ENCODE results near the gene EYA3.

DNA sequence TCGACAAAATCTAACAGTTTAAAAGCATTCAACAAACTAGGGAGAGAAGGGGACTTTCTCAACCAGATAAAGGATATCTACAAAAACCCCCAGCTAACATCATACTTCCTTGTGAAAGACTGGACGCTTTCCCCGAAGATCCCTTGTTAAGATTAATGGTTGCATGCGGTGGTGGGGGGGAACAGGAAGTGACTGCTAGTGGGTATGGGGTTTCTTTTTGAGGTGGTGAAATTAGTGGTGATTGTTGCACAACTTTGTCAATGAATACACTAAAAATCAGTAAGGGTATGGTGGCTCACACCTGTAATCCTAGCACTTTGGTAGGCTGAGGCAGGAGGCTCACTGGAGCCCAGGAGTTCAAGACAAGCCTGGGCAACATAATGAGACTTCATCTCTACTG is 26.9 kb upstream of the EYA3 start:
- TF ChIP-seq SMAD1 (IDR thresholded peaks at IDR 0.05; ENCODE audit: low read depth, partially characterized antibody) (no peak), CTCF (IDR thresholded peaks at IDR 0.05 in 2 of 3, conservative IDR thresholded peaks at IDR 0.05 in 1 of 3; ENCODE audit: control insufficient read depth in 2 of 3, extremely low read depth in 1 of 3, insufficient read depth in 1 of 3, low read depth in 3 of 3, low read length in 3 of 3) (no peak), TARDBP (IDR thresholded peaks at IDR 0.05; ENCODE audit: borderline replicate concordance) (no peak), PRDM15 (CRISPR knock-in tag; IDR thresholded peaks at IDR 0.05) (no peak), ZNF207 (IDR thresholded peaks at IDR 0.05; ENCODE audit: borderline replicate concordance) (no peak), POU2F2 (IDR thresholded peaks at IDR 0.05; ENCODE audit: borderline replicate concordance, low read depth, low read length) (peak; percentile 57; the same call in 1 of the 3 replicates), NR2C1 (IDR thresholded peaks at IDR 0.05) (no peak), GABPA (IDR thresholded peaks at IDR 0.05; ENCODE audit: low read depth) (0 out of 2 replicates have a peak, but pooled peaks have one; percentile 21), ZZZ3 (IDR thresholded peaks at IDR 0.05; ENCODE audit: control insufficient read depth, insufficient read length, low read depth) (no peak), POLR2A (IDR thresholded peaks at IDR 0.05; ENCODE audit: low read depth, low read length) (no peak)
- TF ChIP-seq, protein P1, sequence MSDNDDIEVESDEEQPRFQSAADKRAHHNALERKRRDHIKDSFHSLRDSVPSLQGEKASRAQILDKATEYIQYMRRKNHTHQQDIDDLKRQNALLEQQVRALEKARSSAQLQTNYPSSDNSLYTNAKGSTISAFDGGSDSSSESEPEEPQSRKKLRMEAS (IDR thresholded peaks at IDR 0.05; ENCODE audit: low read depth, low read length), result no peak
- TF ChIP-seq, protein P2, sequence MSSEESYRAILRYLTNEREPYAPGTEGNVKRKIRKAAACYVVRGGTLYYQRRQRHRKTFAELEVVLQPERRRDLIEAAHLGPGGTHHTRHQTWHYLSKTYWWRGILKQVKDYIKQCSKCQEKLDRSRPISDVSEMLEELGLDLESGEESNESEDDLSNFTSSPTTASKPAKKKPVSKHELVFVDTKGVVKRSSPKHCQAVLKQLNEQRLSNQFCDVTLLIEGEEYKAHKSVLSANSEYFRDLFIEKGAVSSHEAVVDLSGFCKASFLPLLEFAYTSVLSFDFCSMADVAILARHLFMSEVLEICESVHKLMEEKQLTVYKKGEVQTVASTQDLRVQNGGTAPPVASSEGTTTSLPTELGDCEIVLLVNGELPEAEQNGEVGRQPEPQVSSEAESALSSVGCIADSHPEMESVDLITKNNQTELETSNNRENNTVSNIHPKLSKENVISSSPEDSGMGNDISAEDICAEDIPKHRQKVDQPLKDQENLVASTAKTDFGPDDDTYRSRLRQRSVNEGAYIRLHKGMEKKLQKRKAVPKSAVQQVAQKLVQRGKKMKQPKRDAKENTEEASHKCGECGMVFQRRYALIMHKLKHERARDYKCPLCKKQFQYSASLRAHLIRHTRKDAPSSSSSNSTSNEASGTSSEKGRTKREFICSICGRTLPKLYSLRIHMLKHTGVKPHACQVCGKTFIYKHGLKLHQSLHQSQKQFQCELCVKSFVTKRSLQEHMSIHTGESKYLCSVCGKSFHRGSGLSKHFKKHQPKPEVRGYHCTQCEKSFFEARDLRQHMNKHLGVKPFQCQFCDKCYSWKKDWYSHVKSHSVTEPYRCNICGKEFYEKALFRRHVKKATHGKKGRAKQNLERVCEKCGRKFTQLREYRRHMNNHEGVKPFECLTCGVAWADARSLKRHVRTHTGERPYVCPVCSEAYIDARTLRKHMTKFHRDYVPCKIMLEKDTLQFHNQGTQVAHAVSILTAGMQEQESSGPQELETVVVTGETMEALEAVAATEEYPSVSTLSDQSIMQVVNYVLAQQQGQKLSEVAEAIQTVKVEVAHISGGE (CRISPR knock-in tag; IDR thresholded peaks at IDR 0.05), result no peak
- TF ChIP-seq, protein P3, sequence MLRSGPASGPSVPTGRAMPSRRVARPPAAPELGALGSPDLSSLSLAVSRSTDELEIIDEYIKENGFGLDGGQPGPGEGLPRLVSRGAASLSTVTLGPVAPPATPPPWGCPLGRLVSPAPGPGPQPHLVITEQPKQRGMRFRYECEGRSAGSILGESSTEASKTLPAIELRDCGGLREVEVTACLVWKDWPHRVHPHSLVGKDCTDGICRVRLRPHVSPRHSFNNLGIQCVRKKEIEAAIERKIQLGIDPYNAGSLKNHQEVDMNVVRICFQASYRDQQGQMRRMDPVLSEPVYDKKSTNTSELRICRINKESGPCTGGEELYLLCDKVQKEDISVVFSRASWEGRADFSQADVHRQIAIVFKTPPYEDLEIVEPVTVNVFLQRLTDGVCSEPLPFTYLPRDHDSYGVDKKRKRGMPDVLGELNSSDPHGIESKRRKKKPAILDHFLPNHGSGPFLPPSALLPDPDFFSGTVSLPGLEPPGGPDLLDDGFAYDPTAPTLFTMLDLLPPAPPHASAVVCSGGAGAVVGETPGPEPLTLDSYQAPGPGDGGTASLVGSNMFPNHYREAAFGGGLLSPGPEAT (IDR thresholded peaks at IDR 0.05; ENCODE audit: low read depth), result peak; percentile 85
